Omental fat pad (tissue), 4 donors: ENCODE results near the gene RNF175. TPM values are rescaled to one million over a fixed set of nuclear protein-coding genes. Genes with fewer than 3 reads are reported as not detected.

Experiments used
- ATAC-seq: fragments of 150-250 bp; one replicate; pipeline ENCODE4 v1.9.1; 2016; ENCODE audit warnings: mild to moderate bottlenecking, moderate library complexity; ENCODE audit not compliant: low FRiP score
- DNase-seq: peaks from one replicate; pipeline ENCODE4 v3.0.0-alpha.2; 2019; ENCODE audit warnings: low spot score
- CTCF ChIP-seq, 3 donors: fragments of 450-650 bp; IDR thresholded peaks; one replicate each; pipeline ENCODE4 v1.5.1; 2016 to 2017; ENCODE audit warnings: antibody characterized with exemption in 3 of 3, mild to moderate bottlenecking in 3 of 3, moderate library complexity in 2 of 3
- total RNA-seq, 4 donors: library from RNA; depleted of rRNA; stranded (reverse); fragments of >200 nt; gene quantifications; one replicate each; pipeline ENCODE4 v1.1.0, GENCODE V29; 2016

Gene RNF175
- total RNA-seq, 4 donors from 2014 or later = 0.28 to 1.4 TPM; not detected in 2

- DNase-seq (no peak), ATAC-seq (no peak)
- no peak for TF ChIP-seq CTCF (IDR thresholded peaks at IDR 0.05)
Observed at GRCh38 chr4:153790500-153790865, 30.7 kb upstream of the RNF175 start.

- TF ChIP-seq CTCF (IDR thresholded peaks at IDR 0.05) = no peak
Observed at GRCh38 chr4:153789741-153790499, 30.1 kb upstream of the RNF175 start.

GRCh38 chr4:153788413-153789276 is 28.8 kb upstream of the RNF175 start, which contains the start of gene SFRP2:
SFRP2 (minus strand) TSS chr4:153789083; CDS start chr4:153788835, 248 bp downstream.
- no peak for TF ChIP-seq CTCF (IDR thresholded peaks at IDR 0.05)
- peak; percentile 33 for ATAC-seq
- no peak for DNase-seq

More at GRCh38 chr4:153789741-153790499, 30.1 kb upstream of the RNF175 start:
- DNase-seq (no peak), ATAC-seq (no peak)

GRCh38 chr4:153788051-153788412 is 28.2 kb upstream of the RNF175 start:
- no peak for ATAC-seq
- DNase-seq = no peak
- TF ChIP-seq CTCF (IDR thresholded peaks at IDR 0.05) = no peak

- DNase-seq (no peak), ATAC-seq (no peak)
- no peak for TF ChIP-seq CTCF (IDR thresholded peaks at IDR 0.05)
Observed at GRCh38 chr4:153787575-153787974, 27.8 kb upstream of the RNF175 start.

GRCh38 chr4:153787061-153787560 is 27.3 kb upstream of the RNF175 start:
- no peak for TF ChIP-seq CTCF (IDR thresholded peaks at IDR 0.05)

More at GRCh38 chr4:153787061-153787560, 27.3 kb upstream of the RNF175 start:
- DNase-seq (no peak), ATAC-seq (no peak)
